WI38 (cell line): Measurements from ENCODE around the gene AGFG1.

ENCODE experiments used
- H3K4me3 ChIP-seq: 2 replicates; pipeline ENCODE4 v1.5.1; 2011; ENCODE audit warnings: low read depth, mild to moderate bottlenecking, control low read depth, low read length
- TF ChIP-seq, protein P1 (sequence below): IDR thresholded peaks from 2 replicates; pipeline ENCODE4 v1.5.1; 2012; ENCODE audit warnings: low read depth, mild to moderate bottlenecking, control low read depth, low read length

Gene AGFG1

DNA sequence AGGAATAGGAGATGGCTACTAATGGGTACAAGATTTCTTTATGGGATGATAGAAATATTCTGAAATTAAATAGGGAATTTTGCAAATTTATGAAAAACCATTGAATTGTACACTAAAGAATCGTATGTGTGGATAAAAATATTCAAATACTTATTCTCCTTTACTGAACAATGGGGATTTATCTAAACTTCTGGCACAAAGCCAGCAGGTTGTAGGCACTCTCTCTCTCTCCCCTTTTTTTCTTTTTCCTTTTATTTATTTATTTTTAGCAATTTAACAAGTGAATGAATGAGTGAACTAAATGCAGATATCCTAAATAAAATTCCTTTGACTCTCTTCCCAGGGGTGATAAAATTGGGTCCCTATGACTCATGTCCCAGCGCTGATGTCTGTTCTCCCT is 104.9 kb downstream of the AGFG1 start:
- no peak overlapping the region for H3K4me3 ChIP-seq
- TF ChIP-seq, protein P1, sequence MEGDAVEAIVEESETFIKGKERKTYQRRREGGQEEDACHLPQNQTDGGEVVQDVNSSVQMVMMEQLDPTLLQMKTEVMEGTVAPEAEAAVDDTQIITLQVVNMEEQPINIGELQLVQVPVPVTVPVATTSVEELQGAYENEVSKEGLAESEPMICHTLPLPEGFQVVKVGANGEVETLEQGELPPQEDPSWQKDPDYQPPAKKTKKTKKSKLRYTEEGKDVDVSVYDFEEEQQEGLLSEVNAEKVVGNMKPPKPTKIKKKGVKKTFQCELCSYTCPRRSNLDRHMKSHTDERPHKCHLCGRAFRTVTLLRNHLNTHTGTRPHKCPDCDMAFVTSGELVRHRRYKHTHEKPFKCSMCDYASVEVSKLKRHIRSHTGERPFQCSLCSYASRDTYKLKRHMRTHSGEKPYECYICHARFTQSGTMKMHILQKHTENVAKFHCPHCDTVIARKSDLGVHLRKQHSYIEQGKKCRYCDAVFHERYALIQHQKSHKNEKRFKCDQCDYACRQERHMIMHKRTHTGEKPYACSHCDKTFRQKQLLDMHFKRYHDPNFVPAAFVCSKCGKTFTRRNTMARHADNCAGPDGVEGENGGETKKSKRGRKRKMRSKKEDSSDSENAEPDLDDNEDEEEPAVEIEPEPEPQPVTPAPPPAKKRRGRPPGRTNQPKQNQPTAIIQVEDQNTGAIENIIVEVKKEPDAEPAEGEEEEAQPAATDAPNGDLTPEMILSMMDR: no peak

DNA sequence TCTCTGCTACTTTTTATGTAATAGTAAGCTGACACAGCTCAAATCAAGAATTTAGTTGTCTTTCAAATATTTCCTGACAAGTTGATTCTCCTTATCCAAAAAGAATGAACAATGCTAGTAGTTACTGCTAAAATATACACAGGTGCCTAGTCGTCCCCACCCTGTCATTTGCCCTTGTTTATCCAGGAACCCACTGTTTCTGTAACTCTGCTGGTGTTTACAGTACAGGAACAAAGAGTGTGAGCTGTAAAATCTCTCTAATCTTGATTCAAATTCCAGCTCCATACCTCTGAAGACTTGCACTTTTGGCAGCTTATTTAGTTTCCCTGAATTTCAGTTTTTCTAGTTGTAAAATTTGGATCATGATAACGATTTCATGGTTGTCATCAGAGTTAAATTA is 105.6 kb downstream of the AGFG1 start:
- no peak overlapping the region for H3K4me3 ChIP-seq
- TF ChIP-seq, protein P1: no peak

DNA sequence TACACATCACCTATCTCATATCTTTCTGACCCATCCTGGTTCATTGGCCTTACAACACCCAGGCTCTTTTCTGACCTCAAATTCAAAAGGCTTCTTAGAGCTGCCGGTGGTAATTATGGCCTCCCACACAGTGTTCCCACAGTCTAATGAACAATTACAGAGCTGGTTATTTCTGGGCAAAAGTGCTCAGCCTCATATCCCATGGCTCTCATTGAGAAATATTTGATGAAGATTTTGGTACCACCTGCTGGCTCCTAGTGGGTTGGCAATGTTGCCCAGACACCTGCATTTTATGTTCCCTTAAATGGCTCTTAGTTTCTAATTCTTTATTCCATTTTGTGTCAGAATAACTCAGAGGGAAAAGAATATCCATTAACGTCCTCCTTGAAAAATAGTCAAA is 106.7 kb downstream of the AGFG1 start:
- H3K4me3 ChIP-seq: no peak overlapping the region
- TF ChIP-seq, protein P1: no peak

DNA sequence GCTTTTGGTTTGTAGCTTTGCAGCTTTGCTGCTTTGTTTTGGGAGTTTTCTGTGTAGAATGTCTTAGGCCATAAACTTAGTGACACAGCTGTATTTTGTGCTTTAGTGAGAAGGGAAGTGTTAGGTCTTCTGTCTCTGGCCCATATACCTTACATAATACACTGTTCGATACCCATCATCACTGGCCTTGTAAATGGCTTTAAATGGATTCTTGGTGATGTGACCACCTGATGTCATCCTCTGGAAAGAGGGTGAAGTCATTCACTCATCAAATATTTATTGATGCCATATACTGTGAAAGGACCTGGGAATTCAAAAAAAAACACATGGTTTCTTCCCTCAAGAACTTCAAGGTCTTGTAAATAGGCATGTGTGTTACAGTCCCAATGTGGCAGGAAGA is 107.8 kb downstream of the AGFG1 start:
- H3K4me3 ChIP-seq: no peak overlapping the region
- TF ChIP-seq, protein P1: no peak

DNA sequence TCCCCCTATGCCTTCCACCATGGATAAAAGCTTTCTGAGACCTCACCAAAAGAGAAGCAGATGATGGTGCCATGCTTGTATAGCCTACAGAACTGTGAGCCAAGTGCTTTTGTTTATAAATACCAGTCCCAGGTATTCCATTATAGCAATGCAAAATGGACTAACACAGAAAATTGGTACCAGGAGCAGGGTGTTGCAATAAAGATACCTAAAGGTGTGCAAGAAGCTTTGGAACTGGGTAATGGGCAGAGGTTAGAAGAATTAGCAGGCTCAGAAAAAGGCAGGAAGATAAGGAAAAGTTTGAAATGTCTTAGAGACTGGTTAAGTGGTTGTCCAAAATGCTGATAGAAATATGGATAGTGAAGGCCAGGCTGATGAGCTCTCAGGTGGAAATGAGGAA is 110.4 kb downstream of the AGFG1 start:
- H3K4me3 ChIP-seq: no peak overlapping the region
- TF ChIP-seq, protein P1: no peak

DNA sequence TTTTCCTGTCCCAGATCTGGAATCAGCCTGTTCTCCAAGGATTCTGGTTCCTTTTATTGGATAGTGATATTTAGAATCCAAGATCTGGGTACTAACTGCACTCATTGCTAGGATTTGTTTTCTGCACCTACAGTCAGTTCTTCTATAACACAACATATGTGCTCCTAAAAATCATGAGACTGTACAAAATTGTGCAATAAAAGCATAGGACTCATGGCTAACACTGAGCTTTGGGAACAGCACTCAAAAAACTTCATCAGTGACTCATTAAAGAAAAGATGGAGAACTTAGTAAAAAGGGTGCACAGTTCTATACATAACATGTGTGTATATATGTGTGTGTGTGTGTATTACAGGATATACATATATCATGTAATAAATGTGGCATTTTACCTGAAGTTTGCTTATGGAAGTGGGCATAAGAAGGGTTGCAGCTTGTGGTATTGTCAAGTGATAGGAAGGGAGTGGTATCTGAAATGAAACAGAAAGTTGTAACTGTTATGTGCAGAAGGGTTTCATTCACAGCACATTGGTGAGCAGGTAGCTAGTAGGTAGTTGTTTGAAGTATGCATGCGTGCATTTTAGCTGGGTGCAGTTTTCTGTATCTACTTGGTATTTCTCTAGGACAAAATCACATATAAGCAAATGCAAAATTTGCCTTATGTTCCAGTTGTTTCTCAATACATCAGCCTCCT is 120.9 kb downstream of the AGFG1 start:
- TF ChIP-seq, protein P1: no peak

DNA sequence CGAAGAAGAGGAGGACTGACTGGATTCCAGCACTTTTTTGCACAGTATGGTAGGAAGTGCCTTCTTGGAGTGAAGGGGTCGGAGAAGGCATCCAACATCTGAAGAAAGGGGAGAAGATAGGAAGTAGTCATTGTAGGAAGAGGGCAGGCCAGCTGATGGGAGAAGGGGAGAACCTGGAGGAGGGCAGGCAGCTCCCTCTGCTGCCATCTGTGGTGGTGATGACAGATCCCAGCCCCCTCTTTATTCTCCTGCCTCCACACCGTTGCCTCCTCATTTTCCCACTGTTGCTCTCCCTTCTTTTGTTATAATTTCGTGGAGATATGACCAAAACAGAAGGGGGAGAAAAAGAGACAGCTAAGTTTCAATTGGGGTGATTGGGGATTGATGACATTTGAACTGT is 123.8 kb downstream of the AGFG1 start:
- TF ChIP-seq, protein P1: no peak
- no peak overlapping the region for H3K4me3 ChIP-seq

More for the DNA sequence above, 120.9 kb downstream of the AGFG1 start:
- no peak overlapping the region for H3K4me3 ChIP-seq
